ENCODE measurements around the gene ISL2. TPM values are rescaled to one million over a fixed set of nuclear protein-coding genes. Genes with fewer than 3 reads are reported as not detected.

Gene ISL2
- 0.14 TPM in 1 of 2 replicates, not detected in the other for total RNA-seq

DNA sequence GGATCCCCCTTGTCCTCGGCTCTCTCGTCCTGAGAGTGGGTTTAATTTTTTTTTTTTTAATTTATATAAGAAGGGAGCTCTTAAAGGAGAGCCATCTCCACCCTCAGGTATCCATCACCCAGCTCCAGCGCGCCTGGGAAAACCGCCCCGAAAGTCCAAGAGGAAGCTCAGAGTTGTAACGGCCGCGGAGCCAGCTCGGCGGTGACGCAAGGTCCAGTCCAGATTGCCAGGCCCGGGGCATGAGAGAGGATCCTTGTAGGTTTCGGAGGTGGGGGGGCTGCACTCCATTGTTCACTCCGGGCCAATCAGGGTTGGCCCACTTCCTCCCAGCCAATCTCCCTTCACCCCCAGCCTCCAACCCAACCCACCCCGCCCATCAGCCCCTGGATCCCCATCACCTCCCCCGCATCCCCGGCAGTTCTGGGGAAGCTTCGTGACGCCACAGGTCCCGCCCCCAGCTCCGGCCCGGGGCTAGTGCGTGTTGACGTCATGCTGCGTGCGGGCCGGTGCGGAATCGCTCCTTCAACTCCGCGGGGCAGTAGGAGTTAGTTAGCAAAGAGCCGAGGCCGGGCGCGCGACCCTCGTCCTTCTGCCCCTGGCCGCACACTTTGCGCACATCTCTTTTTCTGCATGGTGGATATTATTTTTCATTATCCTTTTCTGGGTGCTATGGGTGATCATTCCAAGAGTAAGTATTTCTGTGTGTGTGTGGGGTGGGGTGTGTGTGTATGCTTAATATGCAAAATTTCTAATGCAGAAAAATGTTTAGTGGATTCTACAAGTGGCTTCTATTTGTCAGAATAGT, at the start of gene ISL2:
Gene ISL2 (plus strand): TSS at position 520 of the 805 bp plus-strand sequence. CDS start 111 bp downstream, at position 631.

GRCh38 chr15:76311100-76311953, 25.2 kb upstream of the ISL2 start, which contains the start of gene ETFA:
Gene ETFA (minus strand): TSS chr15:76311469. CDS start chr15:76311388, 81 bp downstream.

Other genes starting within 250 kb of the ISL2 start
- gene ETFA, start 25.3 kb upstream of the ISL2 start, total RNA-seq: 109 and 118 TPM in 2 replicates

Data from airway epithelial cell (primary cell).